ENCODE results near the gene RPS6KA2.
"Not testable (repeated sequence)": the region's sequence is repeated elsewhere in the genome, so short reads cannot be mapped to it uniquely, and the experiment has no call there.

Gene RPS6KA2

GRCh38 chr6:166398348-166398747, 228.7 kb downstream of the RPS6KA2 start:
- no peak for DNase-seq (ENCODE audit: low read depth)
- no peak for TF ChIP-seq CTCF (conservative IDR thresholded peaks at IDR 0.05; ENCODE audit: low read length)
- no peak overlapping the region for H3K4me3 ChIP-seq (ENCODE audit: low read length)

GRCh38 chr6:166397849-166398248, 229.2 kb downstream of the RPS6KA2 start:
- no peak for TF ChIP-seq CTCF (conservative IDR thresholded peaks at IDR 0.05; ENCODE audit: low read length)
- no peak for DNase-seq (ENCODE audit: low read depth)
- no peak overlapping the region for H3K4me3 ChIP-seq (ENCODE audit: low read length)

- no peak for DNase-seq (ENCODE audit: low read depth)
- TF ChIP-seq CTCF (conservative IDR thresholded peaks at IDR 0.05; ENCODE audit: low read length): no peak
Observed at GRCh38 chr6:166395778-166396177, 231.3 kb downstream of the RPS6KA2 start.

GRCh38 chr6:166395351-166395750, 231.7 kb downstream of the RPS6KA2 start:
- no peak for DNase-seq (ENCODE audit: low read depth)
- TF ChIP-seq CTCF (conservative IDR thresholded peaks at IDR 0.05; ENCODE audit: low read length): no peak
- no peak overlapping the region for H3K4me3 ChIP-seq (ENCODE audit: low read length)

More at GRCh38 chr6:166395778-166396177, 231.3 kb downstream of the RPS6KA2 start:
- H3K4me3 ChIP-seq (ENCODE audit: low read length): no peak overlapping the region

GRCh38 chr6:166394036-166394892, 232.8 kb downstream of the RPS6KA2 start:
- no peak for DNase-seq (ENCODE audit: low read depth)
- H3K4me3 ChIP-seq (ENCODE audit: low read length): no peak overlapping the region
- TF ChIP-seq CTCF (conservative IDR thresholded peaks at IDR 0.05; ENCODE audit: low read length): no peak

GRCh38 chr6:166393535-166393823, 233.6 kb downstream of the RPS6KA2 start:
- no peak overlapping the region for H3K4me3 ChIP-seq (ENCODE audit: low read length)
- TF ChIP-seq CTCF (conservative IDR thresholded peaks at IDR 0.05; ENCODE audit: low read length): no peak
- DNase-seq (ENCODE audit: low read depth): no peak

GRCh38 chr6:166392755-166393534, 234.1 kb downstream of the RPS6KA2 start:
- DNase-seq (ENCODE audit: low read depth); H3K4me3 ChIP-seq (ENCODE audit: low read length): not testable (repeated sequence)

Data from AG10803 (cell line).